Measurements from ENCODE around the gene GAPDH. TPM values are rescaled to one million over a fixed set of nuclear protein-coding genes. Genes with fewer than 3 reads are reported as not detected.
A peak's percentile ranks its signal among the peaks of the same experiment; 100 is the strongest.

The GAPDH gene
- polyA plus RNA-seq, 10 donors: 2,765 to 4,884 (median 4,736) TPM

GRCh38 chr12:6526766-6527525, 7.4 kb upstream of the GAPDH start:
- DNase-seq: no peak

GRCh38 chr12:6527711-6528110, 6.6 kb upstream of the GAPDH start:
- no peak for DNase-seq

- no peak for DNase-seq
Measured at GRCh38 chr12:6528539-6529235, 5.6 kb upstream of the GAPDH start.

GRCh38 chr12:6529291-6529737, 5.0 kb upstream of the GAPDH start:
- DNase-seq: no peak

GRCh38 chr12:6530576-6531260, 3.6 kb upstream of the GAPDH start:
- no peak for DNase-seq

GRCh38 chr12:6532051-6532926, 2.0 kb upstream of the GAPDH start:
- peak in 2 of 3 donors; percentile 77 to 96 for DNase-seq

- DNase-seq: peak; percentile 75 to 92 (median 79)
Measured at GRCh38 chr12:6532927-6533652, 1.2 kb upstream of the GAPDH start.

GRCh38 chr12:6533653-6533922, 729 bp upstream of the GAPDH start:
- no peak for DNase-seq

GRCh38 chr12:6534695-6534944, 303 bp downstream of the GAPDH start:
- DNase-seq: no peak

- DNase-seq: peak in 2 of 3 donors; percentile 67 to 86
Measured at GRCh38 chr12:6534945-6535696, 804 bp downstream of the GAPDH start.

GRCh38 chr12:6535697-6535946, 1.3 kb downstream of the GAPDH start:
- DNase-seq: no peak

- no peak for DNase-seq
Measured at GRCh38 chr12:6535960-6536847, 1.9 kb downstream of the GAPDH start.

- DNase-seq: peak in 1 of 3 donors; percentile 28
Measured at GRCh38 chr12:6536894-6537579, 2.7 kb downstream of the GAPDH start.

- peak in 2 of 3 donors; percentile 84 to 87 for DNase-seq
Measured at GRCh38 chr12:6537580-6538419, 3.5 kb downstream of the GAPDH start.

- peak in 1 of 3 donors; percentile 48 for DNase-seq
Measured at GRCh38 chr12:6538420-6539313, 4.3 kb downstream of the GAPDH start.

- DNase-seq: no peak
Measured at GRCh38 chr12:6539314-6539682, 5.0 kb downstream of the GAPDH start.

- DNase-seq: peak in 1 of 3 donors; percentile 32
Measured at GRCh38 chr12:6539707-6540134, 5.4 kb downstream of the GAPDH start.

Measured in muscle of back (tissue), 11 donors.